ENCODE measurements around the gene DHRS2. TPM values are rescaled to one million over a fixed set of nuclear protein-coding genes. Genes with fewer than 3 reads are reported as not detected.

The DHRS2 gene
- total and polyA plus RNA-seq, 2 donors (not counting 1 experiment from before 2014, with no cell fraction given): not detected

DNA sequence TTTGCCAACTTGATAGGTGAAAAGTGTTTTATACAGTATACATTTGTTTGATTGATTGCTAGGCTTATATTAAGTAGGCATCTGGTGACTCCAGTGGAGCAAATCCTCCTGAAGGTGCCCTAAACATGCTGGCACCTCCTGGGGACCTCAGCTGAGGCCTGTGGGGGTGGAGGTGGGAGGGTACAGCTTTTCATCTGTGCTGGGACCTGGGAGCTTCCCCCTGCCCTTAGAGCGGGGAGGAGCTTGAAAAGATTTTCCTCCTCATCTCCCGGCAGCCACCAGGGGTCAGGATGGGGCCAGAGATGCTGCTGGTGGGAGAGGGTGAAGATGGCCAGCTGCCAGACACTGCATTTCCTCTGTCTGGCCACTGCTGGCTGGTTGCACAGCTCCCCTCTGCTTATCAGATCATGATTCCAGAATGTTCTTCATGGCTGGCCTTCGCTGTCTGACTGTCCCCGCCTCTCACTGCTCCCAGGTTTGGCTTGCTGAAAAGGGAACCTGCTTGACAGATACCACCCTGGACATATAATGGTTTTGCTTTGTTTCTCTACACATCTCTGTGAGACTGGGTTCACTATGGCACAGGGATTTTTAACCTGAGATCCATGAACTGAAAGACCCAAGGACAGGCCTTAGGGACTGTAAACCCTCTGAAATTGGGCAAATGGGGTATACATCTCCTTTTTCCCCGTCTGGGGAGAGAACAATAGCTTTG is 47.1 kb upstream of the DHRS2 start:
- ChIA-PET CTCF (interaction anchor here (0.6 to 2.7 kb wide), 12 partner anchors 8 to 520 kb away, joined by 3 to 24 read pairs (median 4); partner anchors contain the start of gene DHRS4), POLR2A (no interaction called here)
- Histone ChIP-seq H2AFZ (ENCODE audit: insufficient read depth, low read depth, low read length, poor library complexity, severe bottlenecking) (peak overlapping the region; percentile 32), H4K20me1 (ENCODE audit: control insufficient read depth, insufficient read depth, low read length, poor library complexity, severe bottlenecking) (no peaks in the 10 kb centered on the region), H3K9ac (ENCODE audit: low read length) (no peak overlapping the region), H3K79me2 (ENCODE audit: control insufficient read depth, insufficient read depth, low read length) (no peaks in the 10 kb centered on the region), H3K36me3 (replicated peaks in 1 of 2; ENCODE audit: control extremely low read depth in 1 of 2, control insufficient read depth in 1 of 2, extremely low read depth in 1 of 2, insufficient read depth in 2 of 2, low read length in 1 of 2) (no peaks in the 10 kb centered on the region), H3K4me3 (ENCODE audit: control extremely low read depth in 1 of 5, extremely low read depth in 1 of 5, insufficient read depth in 1 of 5, low read depth in 2 of 5, low read length in 4 of 5) (no peak overlapping the region), H3K27ac (ENCODE audit: low read length in 2 of 2) (no peak overlapping the region), H3K27me3 (replicated peaks in 1 of 4; ENCODE audit: control extremely low read depth in 1 of 4, control insufficient read depth in 3 of 4, insufficient read depth in 4 of 4, low read length in 3 of 4) (no peaks in the 10 kb centered on the region), H3K4me1 (ENCODE audit: control insufficient read depth in 2 of 2, insufficient read depth in 2 of 2, low read length in 2 of 2) (peaks cover 0 to 6% of the 10 kb centered on the region in 2 donors), H3K9me3 (ENCODE audit: control extremely low read depth in 1 of 3, control insufficient read depth in 2 of 3, insufficient read depth in 1 of 3, low read length in 2 of 3) (no peaks in the 10 kb centered on the region), H3K4me2 (replicated peaks; ENCODE audit: low read depth, low read length, poor library complexity, severe bottlenecking) (no peak overlapping the region)
- intact Hi-C loops (cut with micrococcal nuclease): loop anchor here (1.0 to 5.0 kb wide), 2 partner anchors 365 to 463 kb away; partner anchors contain the start of gene CARMIL3
- Mint-ChIP-seq H3K4me1 (peaks cover 3% of the 10 kb centered on the region), H3K4me3 (no peak overlapping the region), H3K27me3 (peaks cover 27% of the 10 kb centered on the region), H3K9me3 (ENCODE audit: insufficient read depth) (no peaks in the 10 kb centered on the region), H3K27ac (no peak overlapping the region)
- WGBS (ENCODE audit: insufficient coverage): 24% methylated on average over 3 of the region's 5 CpGs
- no peak for TF ChIP-seq EZH2 (IDR thresholded peaks at IDR 0.05; ENCODE audit: borderline replicate concordance, insufficient read depth, low read depth, low read length, poor library complexity, severe bottlenecking)
- TF ChIP-seq, protein P1, sequence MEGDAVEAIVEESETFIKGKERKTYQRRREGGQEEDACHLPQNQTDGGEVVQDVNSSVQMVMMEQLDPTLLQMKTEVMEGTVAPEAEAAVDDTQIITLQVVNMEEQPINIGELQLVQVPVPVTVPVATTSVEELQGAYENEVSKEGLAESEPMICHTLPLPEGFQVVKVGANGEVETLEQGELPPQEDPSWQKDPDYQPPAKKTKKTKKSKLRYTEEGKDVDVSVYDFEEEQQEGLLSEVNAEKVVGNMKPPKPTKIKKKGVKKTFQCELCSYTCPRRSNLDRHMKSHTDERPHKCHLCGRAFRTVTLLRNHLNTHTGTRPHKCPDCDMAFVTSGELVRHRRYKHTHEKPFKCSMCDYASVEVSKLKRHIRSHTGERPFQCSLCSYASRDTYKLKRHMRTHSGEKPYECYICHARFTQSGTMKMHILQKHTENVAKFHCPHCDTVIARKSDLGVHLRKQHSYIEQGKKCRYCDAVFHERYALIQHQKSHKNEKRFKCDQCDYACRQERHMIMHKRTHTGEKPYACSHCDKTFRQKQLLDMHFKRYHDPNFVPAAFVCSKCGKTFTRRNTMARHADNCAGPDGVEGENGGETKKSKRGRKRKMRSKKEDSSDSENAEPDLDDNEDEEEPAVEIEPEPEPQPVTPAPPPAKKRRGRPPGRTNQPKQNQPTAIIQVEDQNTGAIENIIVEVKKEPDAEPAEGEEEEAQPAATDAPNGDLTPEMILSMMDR (IDR thresholded peaks at IDR 0.05): peak; percentile 73
- peak; percentile 98 for ATAC-seq (ENCODE audit: low read depth)
- DNase-seq: peak; percentile 73

DNA sequence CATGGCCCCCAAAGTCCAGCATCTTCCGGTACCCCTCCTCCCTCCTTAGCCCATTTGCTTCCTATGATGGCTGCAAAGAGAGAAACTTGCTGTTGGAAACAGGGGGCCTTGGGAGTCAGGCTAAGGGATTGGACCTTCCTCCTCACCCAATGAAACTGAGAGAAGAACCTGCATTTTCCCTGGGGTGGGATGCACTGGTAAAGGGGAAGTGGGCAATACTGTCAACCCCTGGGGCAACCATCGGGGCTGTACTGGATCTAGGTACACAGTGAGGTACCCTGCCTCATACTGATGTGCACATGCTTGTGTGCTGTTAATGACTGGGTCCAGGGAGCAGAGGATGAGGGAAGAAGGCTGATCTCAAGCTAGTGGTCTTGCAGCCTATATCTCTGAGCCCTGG is 46.6 kb upstream of the DHRS2 start:
- no peak overlapping the region for H3K9ac ChIP-seq (ENCODE audit: low read length)
- no peak overlapping the region for H3K27ac Mint-ChIP-seq
- peaks cover 3% of the 10 kb centered on the region for H3K4me1 Mint-ChIP-seq
- H3K4me2 ChIP-seq (replicated peaks; ENCODE audit: low read depth, low read length, poor library complexity, severe bottlenecking): no peak overlapping the region
- 20% methylated on average over 1 of the region's 2 CpGs for WGBS (ENCODE audit: insufficient coverage)
- intact Hi-C loops (cut with micrococcal nuclease): loop anchor here (1.0 to 5.0 kb wide), 2 partner anchors 365 to 463 kb away; partner anchors contain the start of gene CARMIL3
- H3K27me3 ChIP-seq (replicated peaks in 1 of 4; ENCODE audit: control extremely low read depth in 1 of 4, control insufficient read depth in 3 of 4, insufficient read depth in 4 of 4, low read length in 3 of 4): no peaks in the 10 kb centered on the region
- ATAC-seq (ENCODE audit: low read depth): no peak
- H2AFZ ChIP-seq (ENCODE audit: insufficient read depth, low read depth, low read length, poor library complexity, severe bottlenecking): peak overlapping the region; percentile 32
- no peaks in the 10 kb centered on the region for H3K79me2 ChIP-seq (ENCODE audit: control insufficient read depth, insufficient read depth, low read length)
- TF ChIP-seq, protein P1 (IDR thresholded peaks at IDR 0.05): no peak
- TF ChIP-seq EZH2 (IDR thresholded peaks at IDR 0.05; ENCODE audit: borderline replicate concordance, insufficient read depth, low read depth, low read length, poor library complexity, severe bottlenecking): no peak
- H3K36me3 ChIP-seq (replicated peaks in 1 of 2; ENCODE audit: control extremely low read depth in 1 of 2, control insufficient read depth in 1 of 2, extremely low read depth in 1 of 2, insufficient read depth in 2 of 2, low read length in 1 of 2): no peaks in the 10 kb centered on the region
- POLR2A ChIA-PET: no interaction called here
- H3K9me3 Mint-ChIP-seq (ENCODE audit: insufficient read depth): no peaks in the 10 kb centered on the region
- no peaks in the 10 kb centered on the region for H4K20me1 ChIP-seq (ENCODE audit: control insufficient read depth, insufficient read depth, low read length, poor library complexity, severe bottlenecking)
- peaks cover 23% of the 10 kb centered on the region for H3K27me3 Mint-ChIP-seq
- no peak overlapping the region for H3K4me3 Mint-ChIP-seq
- no peaks in the 10 kb centered on the region for H3K9me3 ChIP-seq (ENCODE audit: control extremely low read depth in 1 of 3, control insufficient read depth in 2 of 3, insufficient read depth in 1 of 3, low read length in 2 of 3)
- no peak for DNase-seq
- no peak overlapping the region for H3K4me3 ChIP-seq (ENCODE audit: control extremely low read depth in 1 of 5, extremely low read depth in 1 of 5, insufficient read depth in 1 of 5, low read depth in 2 of 5, low read length in 4 of 5)
- H3K27ac ChIP-seq (ENCODE audit: low read length in 2 of 2): no peak overlapping the region
- H3K4me1 ChIP-seq (ENCODE audit: control insufficient read depth in 2 of 2, insufficient read depth in 2 of 2, low read length in 2 of 2): peaks cover 0 to 6% of the 10 kb centered on the region in 2 donors
- CTCF ChIA-PET: interaction anchor here (0.6 to 2.7 kb wide), 9 partner anchors 8 to 519 kb away, joined by 3 to 24 read pairs (median 5); no protein-coding TSS in a partner anchor
